Measurements from ENCODE around the gene DAB2IP. TPM values are rescaled to one million over a fixed set of nuclear protein-coding genes. Genes with fewer than 3 reads are reported as not detected.

DAB2IP gene
- total and polyA plus RNA-seq, 8 donors = 17.5 to 303 (median 45.6) TPM

DNA sequence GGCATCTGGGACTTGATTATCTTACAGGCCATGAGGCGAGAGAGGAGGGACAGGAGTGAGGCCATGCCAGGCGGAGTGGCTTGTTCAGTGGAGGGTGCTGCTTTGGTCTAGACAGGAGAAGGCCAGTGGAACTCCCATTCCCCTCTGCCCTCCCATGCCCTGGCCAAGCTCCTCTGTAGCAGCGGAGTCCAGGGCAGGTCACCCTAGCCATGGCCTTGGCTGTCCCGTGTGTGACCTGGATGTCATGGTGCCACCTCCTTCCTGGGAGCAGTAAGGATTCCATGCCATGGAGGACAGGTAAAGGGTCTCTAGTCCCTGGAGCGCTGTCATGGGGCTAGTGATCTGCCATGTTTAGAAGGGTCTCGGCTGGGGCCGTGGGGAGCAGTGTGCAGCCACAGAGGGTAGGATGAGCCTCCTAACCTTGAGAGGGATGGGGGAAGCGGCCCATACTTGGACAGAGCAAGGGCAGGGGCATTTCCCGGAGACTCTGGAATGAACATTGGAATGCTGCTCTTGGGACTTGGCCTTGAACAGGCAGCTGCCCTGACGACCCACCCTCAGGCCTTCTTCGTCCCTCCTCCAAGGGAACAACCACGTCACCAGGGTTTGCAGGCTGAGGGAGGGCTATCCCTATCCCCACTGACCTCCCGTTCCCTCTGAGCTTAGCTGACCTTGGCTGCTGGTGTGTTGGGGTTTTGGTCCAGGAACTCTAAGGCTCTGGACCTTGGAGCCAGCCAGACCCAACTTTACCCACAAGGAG is 100.4 kb downstream of the DAB2IP start:
- intact Hi-C loops (cut with DNase I; ENCODE audit: low total_unique reads) = no loop called here
- peaks cover 0 to 5% (median under 1%) of the 10 kb centered on the region in 4 donors for H3K36me3 ChIP-seq
- H3K9me3 ChIP-seq = no peaks in the 10 kb centered on the region
- no peak for DNase-seq
- WGBS, 5 donors = 62 to 76% (median 65%) methylated on average over 4 to 13 of the region's 13 CpGs
- TF ChIP-seq, protein P1, sequence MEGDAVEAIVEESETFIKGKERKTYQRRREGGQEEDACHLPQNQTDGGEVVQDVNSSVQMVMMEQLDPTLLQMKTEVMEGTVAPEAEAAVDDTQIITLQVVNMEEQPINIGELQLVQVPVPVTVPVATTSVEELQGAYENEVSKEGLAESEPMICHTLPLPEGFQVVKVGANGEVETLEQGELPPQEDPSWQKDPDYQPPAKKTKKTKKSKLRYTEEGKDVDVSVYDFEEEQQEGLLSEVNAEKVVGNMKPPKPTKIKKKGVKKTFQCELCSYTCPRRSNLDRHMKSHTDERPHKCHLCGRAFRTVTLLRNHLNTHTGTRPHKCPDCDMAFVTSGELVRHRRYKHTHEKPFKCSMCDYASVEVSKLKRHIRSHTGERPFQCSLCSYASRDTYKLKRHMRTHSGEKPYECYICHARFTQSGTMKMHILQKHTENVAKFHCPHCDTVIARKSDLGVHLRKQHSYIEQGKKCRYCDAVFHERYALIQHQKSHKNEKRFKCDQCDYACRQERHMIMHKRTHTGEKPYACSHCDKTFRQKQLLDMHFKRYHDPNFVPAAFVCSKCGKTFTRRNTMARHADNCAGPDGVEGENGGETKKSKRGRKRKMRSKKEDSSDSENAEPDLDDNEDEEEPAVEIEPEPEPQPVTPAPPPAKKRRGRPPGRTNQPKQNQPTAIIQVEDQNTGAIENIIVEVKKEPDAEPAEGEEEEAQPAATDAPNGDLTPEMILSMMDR (IDR thresholded peaks at IDR 0.05) = no peak
- TF ChIP-seq POLR2A (IDR thresholded peaks at IDR 0.05) (no peak), POLR2AphosphoS5 (IDR thresholded peaks at IDR 0.05) (no peak)
- peak overlapping the region; percentile 25 to 93 (median 80) for H3K27ac ChIP-seq
- no peaks in the 10 kb centered on the region for H3K27me3 ChIP-seq
- H3K4me1 ChIP-seq = peaks cover 88 to 100% (median 95%) of the 10 kb centered on the region in 4 donors
- H3K4me3 ChIP-seq = no peak overlapping the region

DNA sequence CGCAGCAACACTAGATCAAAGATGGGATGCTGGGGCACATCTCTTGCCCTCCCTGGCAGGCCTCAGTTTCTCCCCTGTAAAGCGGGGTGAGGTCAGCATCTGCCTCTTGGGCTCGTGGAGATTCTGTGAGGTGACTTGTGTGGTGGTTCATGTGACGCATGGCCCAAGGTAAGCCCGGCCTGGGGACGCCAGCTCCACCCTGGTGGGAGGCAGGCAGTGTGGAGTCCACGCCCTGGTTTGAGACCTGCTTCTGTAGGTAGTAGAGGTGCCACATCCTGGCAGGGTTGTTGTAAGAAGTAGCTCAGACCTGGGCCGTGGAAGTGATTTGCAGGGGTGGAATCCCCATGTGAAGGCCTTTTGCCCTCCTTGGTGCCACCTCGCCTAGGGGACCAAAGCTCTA is 101.5 kb downstream of the DAB2IP start:
- peaks cover 0 to 16% (median 9%) of the 10 kb centered on the region in 4 donors for H3K36me3 ChIP-seq
- no peak overlapping the region for H3K4me3 ChIP-seq
- WGBS, 5 donors = 85% methylated on average over 8 to 9 of the region's 9 CpGs
- no peaks in the 10 kb centered on the region for H3K27me3 ChIP-seq
- H3K27ac ChIP-seq = peak overlapping the region in 4 of 5 donors; percentile 47 to 93 (median 86)
- TF ChIP-seq, protein P1 (IDR thresholded peaks at IDR 0.05) = no peak
- no peak for TF ChIP-seq POLR2A (IDR thresholded peaks at IDR 0.05)
- TF ChIP-seq EP300 (IDR thresholded peaks at IDR 0.05) = no peak
- TF ChIP-seq POLR2AphosphoS5 (IDR thresholded peaks at IDR 0.05) = no peak
- no peaks in the 10 kb centered on the region for H3K9me3 ChIP-seq
- intact Hi-C loops (cut with DNase I; ENCODE audit: low total_unique reads) = no loop called here
- peaks cover 84 to 97% (median 91%) of the 10 kb centered on the region in 4 donors for H3K4me1 ChIP-seq
- DNase-seq = no peak

DNA sequence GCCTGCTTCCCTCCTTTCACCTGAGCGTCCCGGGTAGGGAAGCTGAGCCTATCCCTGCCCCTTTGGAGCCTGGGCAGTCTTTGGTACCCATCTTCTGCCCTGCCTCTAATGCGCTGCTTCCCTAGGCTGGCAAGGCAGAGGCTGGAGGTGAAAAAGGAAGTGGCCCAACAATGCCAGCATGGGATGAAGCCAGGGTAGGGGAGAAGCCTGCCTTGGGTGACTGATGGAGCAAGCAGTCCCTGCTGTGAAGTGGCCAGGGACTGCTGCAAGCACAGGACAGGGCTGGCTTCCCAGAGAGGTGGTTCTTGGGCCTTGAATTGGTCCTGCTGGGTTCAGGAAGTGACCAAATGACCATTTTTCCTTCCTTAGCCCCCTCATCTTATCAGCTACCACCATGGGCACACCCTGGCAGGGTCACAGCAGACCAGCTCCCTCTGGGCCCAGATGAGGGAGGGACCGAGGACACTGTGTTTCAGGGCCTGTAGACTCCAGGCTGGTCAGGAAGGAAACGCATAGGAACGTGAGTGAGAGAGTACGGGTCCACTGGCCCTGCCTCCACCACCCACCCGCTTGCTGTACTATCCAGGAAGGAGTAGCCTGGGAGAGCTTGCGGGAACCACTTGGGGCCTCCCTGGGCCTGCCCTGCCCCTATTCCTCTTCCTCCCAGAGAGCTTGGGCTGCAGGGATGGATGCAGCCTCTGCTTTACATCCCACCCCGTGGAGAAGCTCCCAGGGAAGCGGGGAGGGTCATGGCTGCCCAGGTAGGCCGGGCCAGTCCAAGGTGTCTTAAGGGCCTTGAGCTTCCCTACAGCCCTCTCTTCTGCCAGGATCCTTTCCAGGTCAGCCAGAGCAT is 102.6 kb downstream of the DAB2IP start:
- 61 to 73% (median 67%) methylated on average over 10 to 12 of the region's 12 CpGs for WGBS, 5 donors
- H3K4me3 ChIP-seq = no peak overlapping the region
- H3K27ac ChIP-seq = peak overlapping the region in 4 of 5 donors; percentile 47 to 93 (median 86)
- peaks cover 7 to 27% (median 20%) of the 10 kb centered on the region in 4 donors for H3K36me3 ChIP-seq
- H3K4me1 ChIP-seq = peaks cover 74 to 86% (median 80%) of the 10 kb centered on the region in 4 donors
- no peak for DNase-seq
- intact Hi-C loops (cut with DNase I; ENCODE audit: low total_unique reads) = no loop called here
- no peaks in the 10 kb centered on the region for H3K27me3 ChIP-seq
- no peaks in the 10 kb centered on the region for H3K9me3 ChIP-seq
- TF ChIP-seq POLR2AphosphoS5 (IDR thresholded peaks at IDR 0.05) (no peak), POLR2A (IDR thresholded peaks at IDR 0.05) (no peak), EP300 (IDR thresholded peaks at IDR 0.05) (no peak)
- TF ChIP-seq, protein P1 (IDR thresholded peaks at IDR 0.05) = no peak

DNA sequence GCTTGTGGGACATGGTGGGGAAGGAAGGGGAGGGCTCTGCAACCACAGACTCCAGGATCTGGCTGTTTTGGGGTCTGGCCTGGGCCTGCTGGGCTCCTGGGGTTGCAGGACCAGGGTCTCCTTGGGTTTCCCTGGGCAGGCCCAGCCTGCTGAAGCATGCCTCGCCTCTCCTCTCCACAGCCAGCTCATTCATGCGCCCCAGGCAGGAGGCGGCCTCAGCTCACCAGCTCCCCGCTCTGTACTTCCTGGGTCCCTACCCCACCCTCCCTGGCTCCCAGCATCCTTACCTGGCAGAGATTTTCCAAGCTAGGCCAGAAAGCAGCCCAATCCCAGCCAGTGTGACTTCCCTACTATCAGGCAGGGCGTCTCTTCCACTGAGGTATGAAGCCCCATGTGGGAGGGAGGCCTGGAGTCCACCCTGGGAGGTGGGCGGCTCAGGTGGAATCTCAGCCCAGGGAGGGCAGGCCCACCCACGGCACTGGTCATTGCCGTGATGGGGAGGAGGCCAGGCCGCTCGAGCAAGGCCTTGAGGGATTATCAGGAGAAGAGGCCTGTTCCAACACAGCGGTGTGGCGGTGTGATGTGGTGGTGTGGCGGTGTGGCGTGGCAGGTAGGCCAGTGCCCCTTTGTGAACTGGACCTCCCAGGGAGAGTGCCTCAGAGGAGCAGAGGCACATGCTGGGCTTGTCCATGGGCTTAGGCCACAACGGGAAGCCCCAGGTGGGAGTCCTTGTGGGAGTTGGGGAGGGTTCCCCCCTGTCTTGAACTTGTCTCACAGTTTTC is 103.4 kb downstream of the DAB2IP start:
- Histone ChIP-seq H3K36me3 (peaks cover 15 to 35% (median 29%) of the 10 kb centered on the region in 4 donors), H3K9me3 (no peaks in the 10 kb centered on the region), H3K27ac (peak overlapping the region in 3 of 5 donors; percentile 80 to 93 (median 93)), H3K4me1 (peaks cover 65 to 78% (median 72%) of the 10 kb centered on the region in 4 donors), H3K27me3 (no peaks in the 10 kb centered on the region), H3K4me3 (no peak overlapping the region)
- 73 to 85% (median 80%) methylated on average over 12 to 15 of the region's 15 CpGs for WGBS, 5 donors
- intact Hi-C loops (cut with DNase I; ENCODE audit: low total_unique reads) = no loop called here
- no peak for DNase-seq
- TF ChIP-seq POLR2AphosphoS5 (IDR thresholded peaks at IDR 0.05) (no peak), POLR2A (IDR thresholded peaks at IDR 0.05) (no peak), EP300 (IDR thresholded peaks at IDR 0.05) (no peak)
- TF ChIP-seq, protein P1 (IDR thresholded peaks at IDR 0.05) = no peak

Measured in stomach (tissue), 9 donors.